Neural progenitor cell (in vitro differentiated cells): ENCODE measurements around the gene PEAK1. TPM values are rescaled to one million over a fixed set of nuclear protein-coding genes. Genes with fewer than 3 reads are reported as not detected.

Source experiments
- DNase-seq: peaks from one replicate; pipeline ENCODE4 v3.0.0-alpha.2; 2016; ENCODE audit warnings: low spot score
- H2AFZ ChIP-seq: fragments of 200-600 bp; sonication (generic); replicated peaks from 2 replicates; pipeline ENCODE4 v1.6.1; 2016; ENCODE audit warnings: antibody characterized with exemption
- H3F3A ChIP-seq: fragments of 200-600 bp; sonication (generic); 2 replicates; pipeline ENCODE4 v1.6.1; 2016; ENCODE audit warnings: antibody characterized with exemption, low read depth
- H3K27ac ChIP-seq: fragments of 200-600 bp; sonication (generic); 2 replicates; pipeline ENCODE4 v1.5.1; 2016; ENCODE audit warnings: mild to moderate bottlenecking
- H3K27me3 ChIP-seq: fragments of 200-600 bp; sonication (generic); 2 replicates; pipeline ENCODE4 v1.6.1; 2016; ENCODE audit warnings: mild to moderate bottlenecking, moderate library complexity
- H3K36me3 ChIP-seq: fragments of 200-600 bp; sonication (generic); 2 replicates; pipeline ENCODE4 v1.5.1; 2016
- H3K4me1 ChIP-seq: fragments of 200-600 bp; sonication (generic); 2 replicates; pipeline ENCODE4 v1.6.1; 2016; ENCODE audit warnings: mixed run types
- H3K4me2 ChIP-seq: fragments of 200-600 bp; sonication (generic); 2 replicates; pipeline ENCODE4 v1.6.1; 2016
- H3K4me3 ChIP-seq: fragments of 200-600 bp; sonication (generic); 2 replicates; pipeline ENCODE4 v1.5.1; 2016
- H3K79me2 ChIP-seq: fragments of 200-600 bp; sonication (generic); 2 replicates; pipeline ENCODE4 v1.6.1; 2016; ENCODE audit warnings: low read depth
- H3K9ac ChIP-seq: fragments of 200-600 bp; sonication (generic); 2 replicates; pipeline ENCODE4 v1.6.1; 2016
- H3K9me3 ChIP-seq: fragments of 200-600 bp; sonication (generic); 2 replicates; pipeline ENCODE4 v1.5.1; 2016; ENCODE audit warnings: low read depth
- H4K20me1 ChIP-seq: fragments of 200-600 bp; sonication (generic); 2 replicates; pipeline ENCODE4 v1.6.1; 2016; ENCODE audit warnings: low read depth
- H3K27ac Mint-ChIP-seq: 3 replicates; pipeline ENCODE4 v1.8.0; 2021; ENCODE audit warnings: mixed read lengths
- H3K27me3 Mint-ChIP-seq: 2 replicates; pipeline ENCODE4 v1.8.0; 2022; ENCODE audit warnings: low read depth, mild to moderate bottlenecking, inconsistent platforms, moderate library complexity, mixed read lengths; ENCODE audit not compliant: insufficient read depth
- H3K36me3 Mint-ChIP-seq: 3 replicates; pipeline ENCODE4 v1.8.0; 2021; ENCODE audit warnings: mixed read lengths
- H3K4me1 Mint-ChIP-seq: 3 replicates; pipeline ENCODE4 v1.8.0; 2021; ENCODE audit warnings: mixed read lengths
- H3K4me3 Mint-ChIP-seq: 3 replicates; pipeline ENCODE4 v1.8.0; 2021; ENCODE audit warnings: mild to moderate bottlenecking, moderate library complexity, mixed read lengths
- H3K9me3 Mint-ChIP-seq: 3 replicates; pipeline ENCODE4 v1.8.0; 2020; ENCODE audit warnings: mixed read lengths
- EZH2 ChIP-seq: fragments of 200-600 bp; sonication (generic); IDR thresholded peaks from 2 replicates; pipeline ENCODE4 v1.6.1; 2017; ENCODE audit warnings: antibody characterized with exemption, mild to moderate bottlenecking, moderate library complexity
- EZH2phosphoT487 ChIP-seq: fragments of 200-600 bp; sonication (generic); IDR thresholded peaks from 2 replicates; pipeline ENCODE4 v1.6.1; 2017; ENCODE audit warnings: antibody characterized with exemption
- total RNA-seq: library from RNA; depleted of rRNA; stranded (reverse); fragments of >200 nt; gene quantifications from 2 replicates; pipeline ENCODE4 v1.2.3, GENCODE V29; 2015; ENCODE audit warnings: low replicate concordance
- TF ChIP-seq, protein P1 (sequence below): fragments of 200-600 bp; sonication (generic); IDR thresholded peaks from 2 replicates; pipeline ENCODE4 v1.5.1; 2017; ENCODE audit warnings: antibody characterized with exemption, mild to moderate bottlenecking

Gene PEAK1
- total RNA-seq, 1 donor from 2014 or later: 30.9 TPM

- Mint-ChIP-seq H3K4me3 (no peak overlapping the region), H3K27me3 (peaks cover 2% of the 10 kb centered on the region), H3K9me3 (no peaks in the 10 kb centered on the region), H3K36me3 (no peaks in the 10 kb centered on the region), H3K4me1 (peaks cover 17% of the 10 kb centered on the region), H3K27ac (no peak overlapping the region)
- no peak for DNase-seq
- Histone ChIP-seq H3K4me2 (no peak overlapping the region), H3K4me1 (no peaks in the 10 kb centered on the region), H4K20me1 (no peaks in the 10 kb centered on the region), H3F3A (no peaks in the 10 kb centered on the region), H3K9me3 (no peaks in the 10 kb centered on the region), H3K27ac (no peak overlapping the region), H3K79me2 (no peaks in the 10 kb centered on the region), H2AFZ (no peak overlapping the region), H3K36me3 (no peaks in the 10 kb centered on the region), H3K27me3 (no peaks in the 10 kb centered on the region), H3K4me3 (no peak overlapping the region), H3K9ac (no peak overlapping the region)
- TF ChIP-seq, protein P1, sequence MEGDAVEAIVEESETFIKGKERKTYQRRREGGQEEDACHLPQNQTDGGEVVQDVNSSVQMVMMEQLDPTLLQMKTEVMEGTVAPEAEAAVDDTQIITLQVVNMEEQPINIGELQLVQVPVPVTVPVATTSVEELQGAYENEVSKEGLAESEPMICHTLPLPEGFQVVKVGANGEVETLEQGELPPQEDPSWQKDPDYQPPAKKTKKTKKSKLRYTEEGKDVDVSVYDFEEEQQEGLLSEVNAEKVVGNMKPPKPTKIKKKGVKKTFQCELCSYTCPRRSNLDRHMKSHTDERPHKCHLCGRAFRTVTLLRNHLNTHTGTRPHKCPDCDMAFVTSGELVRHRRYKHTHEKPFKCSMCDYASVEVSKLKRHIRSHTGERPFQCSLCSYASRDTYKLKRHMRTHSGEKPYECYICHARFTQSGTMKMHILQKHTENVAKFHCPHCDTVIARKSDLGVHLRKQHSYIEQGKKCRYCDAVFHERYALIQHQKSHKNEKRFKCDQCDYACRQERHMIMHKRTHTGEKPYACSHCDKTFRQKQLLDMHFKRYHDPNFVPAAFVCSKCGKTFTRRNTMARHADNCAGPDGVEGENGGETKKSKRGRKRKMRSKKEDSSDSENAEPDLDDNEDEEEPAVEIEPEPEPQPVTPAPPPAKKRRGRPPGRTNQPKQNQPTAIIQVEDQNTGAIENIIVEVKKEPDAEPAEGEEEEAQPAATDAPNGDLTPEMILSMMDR: no peak
- TF ChIP-seq EZH2phosphoT487 (no peak), EZH2 (no peak)
Observed at GRCh38 chr15:77093436-77093835, 326.5 kb downstream of the PEAK1 start.

DNA sequence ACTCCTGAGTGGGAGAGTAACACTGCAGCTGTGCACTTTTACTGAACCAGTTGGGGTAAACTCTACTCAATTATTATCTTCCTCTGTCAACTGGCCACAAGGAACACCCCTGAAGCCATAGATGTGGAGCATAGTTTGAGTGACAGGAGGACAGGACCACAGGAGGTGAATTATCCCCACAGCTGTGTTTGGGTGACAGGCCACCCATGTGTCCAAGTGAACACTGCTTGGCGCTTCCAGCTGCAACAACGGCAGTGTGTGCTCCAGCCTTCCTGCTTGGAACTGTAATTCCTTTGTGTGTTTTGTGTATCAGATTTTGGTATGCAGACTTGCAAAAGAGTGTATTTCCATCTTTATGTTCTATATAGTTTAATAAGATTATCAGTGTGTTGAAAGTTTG is 328.8 kb downstream of the PEAK1 start:
- no peaks in the 10 kb centered on the region for H3K9me3 Mint-ChIP-seq
- no peak overlapping the region for H3K27ac Mint-ChIP-seq
- H2AFZ ChIP-seq: no peak overlapping the region
- no peaks in the 10 kb centered on the region for H3K79me2 ChIP-seq
- no peak overlapping the region for H3K9ac ChIP-seq
- H3K27me3 Mint-ChIP-seq: peaks cover 2% of the 10 kb centered on the region
- H3K4me3 Mint-ChIP-seq: no peak overlapping the region
- peaks cover 1% of the 10 kb centered on the region for H3K4me1 Mint-ChIP-seq
- DNase-seq: no peak
- H4K20me1 ChIP-seq: no peaks in the 10 kb centered on the region
- H3K4me3 ChIP-seq: no peak overlapping the region
- H3K36me3 Mint-ChIP-seq: no peaks in the 10 kb centered on the region
- TF ChIP-seq EZH2 (no peak), EZH2phosphoT487 (no peak)
- TF ChIP-seq, protein P1: no peak
- H3K27me3 ChIP-seq: no peaks in the 10 kb centered on the region
- H3K9me3 ChIP-seq: no peaks in the 10 kb centered on the region
- no peaks in the 10 kb centered on the region for H3K36me3 ChIP-seq
- no peaks in the 10 kb centered on the region for H3K4me1 ChIP-seq
- H3K27ac ChIP-seq: no peak overlapping the region
- no peaks in the 10 kb centered on the region for H3F3A ChIP-seq
- H3K4me2 ChIP-seq: no peak overlapping the region

GRCh38 chr15:77087213-77087612 is 332.7 kb downstream of the PEAK1 start:
- Histone ChIP-seq H2AFZ (no peak overlapping the region), H3K9ac (no peak overlapping the region), H4K20me1 (no peaks in the 10 kb centered on the region), H3K9me3 (no peaks in the 10 kb centered on the region), H3K79me2 (no peaks in the 10 kb centered on the region), H3K27ac (no peak overlapping the region), H3K4me3 (no peak overlapping the region), H3K4me2 (no peak overlapping the region), H3F3A (peaks cover 9% of the 10 kb centered on the region), H3K27me3 (no peaks in the 10 kb centered on the region), H3K4me1 (peaks cover 3% of the 10 kb centered on the region), H3K36me3 (no peaks in the 10 kb centered on the region)
- Mint-ChIP-seq H3K36me3 (no peaks in the 10 kb centered on the region), H3K27ac (no peak overlapping the region), H3K9me3 (no peaks in the 10 kb centered on the region), H3K4me3 (no peak overlapping the region), H3K27me3 (peaks cover 9% of the 10 kb centered on the region), H3K4me1 (peaks cover 7% of the 10 kb centered on the region)
- DNase-seq: no peak
- TF ChIP-seq EZH2phosphoT487 (no peak), EZH2 (no peak)
- TF ChIP-seq, protein P1: no peak
